Measurements from ENCODE around the gene TK2.
"Not testable (repeated sequence)": the region's sequence is repeated elsewhere in the genome, so short reads cannot be mapped to it uniquely, and the experiment has no call there.

TK2 gene

DNA sequence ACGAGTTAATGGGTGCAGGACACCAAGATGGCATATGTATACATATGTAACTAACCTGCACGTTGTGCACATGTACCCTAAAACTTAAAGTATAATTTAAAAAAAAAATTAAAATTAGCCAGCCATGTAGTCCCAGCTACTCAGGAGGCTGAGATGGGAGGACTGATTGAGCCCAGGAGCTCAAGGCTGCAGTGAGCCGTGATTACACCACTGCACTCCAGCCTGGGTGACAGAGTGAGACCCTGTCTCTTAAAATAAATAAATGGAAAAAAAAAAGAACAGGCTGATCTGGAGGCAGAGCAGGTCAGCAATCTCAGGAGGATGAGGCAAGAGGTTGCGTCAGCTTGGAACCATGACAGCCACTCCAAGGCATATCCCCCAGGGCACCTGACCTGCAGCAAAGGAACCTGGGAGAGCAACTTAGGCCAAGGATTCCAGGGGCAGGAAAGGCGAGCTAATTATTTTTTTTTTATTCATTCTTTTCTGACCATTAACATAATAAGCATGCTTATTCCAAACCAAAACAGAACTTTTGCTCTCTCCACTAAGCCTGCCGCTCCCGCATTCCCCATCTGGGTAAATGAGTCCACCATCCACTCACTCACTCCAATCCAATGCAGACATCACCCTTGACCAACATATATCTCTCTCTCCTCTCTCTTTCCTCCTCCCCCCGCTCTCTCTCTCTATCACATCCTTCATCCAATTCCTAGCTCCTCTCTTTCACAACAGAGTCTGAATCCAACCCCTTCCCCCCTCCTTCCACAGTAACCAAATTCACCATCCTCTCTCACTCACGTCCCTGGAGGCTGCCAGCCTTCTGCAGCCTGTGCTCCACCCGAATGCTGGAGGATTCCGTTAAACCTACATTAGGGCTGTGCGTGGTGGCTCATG lies 47.7 kb downstream of the TK2 start:
- DNase-seq: no peak

DNA sequence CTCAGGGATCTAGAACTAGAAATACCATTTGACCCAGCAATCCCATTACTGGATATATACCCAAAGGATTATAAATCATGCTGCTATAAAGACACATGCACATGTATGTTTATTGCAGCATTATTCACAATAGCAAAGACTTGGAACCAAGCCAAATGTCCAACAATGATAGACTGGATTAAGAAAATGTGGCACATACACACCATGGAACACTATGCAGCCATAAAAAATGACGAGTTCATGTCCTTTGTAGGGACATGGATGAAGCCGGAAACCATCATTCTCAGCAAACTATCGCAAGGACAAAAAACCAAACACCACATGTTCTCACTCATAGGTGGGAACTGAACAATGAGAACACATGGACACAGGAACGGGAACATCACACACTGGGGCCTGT lies 48.4 kb downstream of the TK2 start:
- not testable (repeated sequence) for DNase-seq

DNA sequence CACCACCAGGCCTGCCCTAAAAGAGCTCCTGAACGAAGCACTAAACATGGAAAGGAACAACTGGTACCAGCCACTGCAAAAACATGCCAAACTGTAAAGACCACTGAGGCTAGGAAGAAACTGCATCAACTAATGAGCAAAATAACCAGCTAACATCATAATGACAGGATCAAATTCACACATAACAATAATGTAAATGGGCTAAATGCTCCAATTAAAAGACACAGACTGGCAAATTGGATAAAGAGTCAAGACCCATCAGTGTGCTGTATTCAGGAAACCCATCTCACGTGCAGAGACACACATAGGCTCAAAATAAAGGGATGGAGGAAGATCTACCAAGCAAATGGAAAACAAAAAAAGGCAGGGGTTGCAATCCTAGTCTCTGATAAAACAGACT lies 52.0 kb downstream of the TK2 start:
- DNase-seq: not testable (repeated sequence)

DNA sequence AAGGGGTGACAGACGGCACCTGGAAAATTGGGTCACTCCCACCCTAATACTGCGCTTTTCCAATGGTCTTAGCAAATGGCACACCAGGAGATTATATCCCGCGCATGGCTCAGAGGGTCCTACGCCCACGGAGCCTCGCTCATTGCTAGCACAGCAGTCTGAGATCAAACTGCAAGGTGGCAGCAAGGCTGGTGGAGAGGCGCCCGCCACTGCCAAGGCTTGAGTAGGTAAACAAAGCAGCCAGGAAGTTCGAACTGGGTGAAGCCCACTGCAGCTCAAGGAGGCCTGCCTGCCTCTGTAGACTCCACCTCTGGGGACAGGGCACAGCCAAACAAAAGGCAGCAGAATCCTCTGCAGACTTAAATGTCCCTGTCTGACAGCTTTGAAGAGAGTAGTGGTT lies 53.7 kb downstream of the TK2 start:
- not testable (repeated sequence) for DNase-seq

DNA sequence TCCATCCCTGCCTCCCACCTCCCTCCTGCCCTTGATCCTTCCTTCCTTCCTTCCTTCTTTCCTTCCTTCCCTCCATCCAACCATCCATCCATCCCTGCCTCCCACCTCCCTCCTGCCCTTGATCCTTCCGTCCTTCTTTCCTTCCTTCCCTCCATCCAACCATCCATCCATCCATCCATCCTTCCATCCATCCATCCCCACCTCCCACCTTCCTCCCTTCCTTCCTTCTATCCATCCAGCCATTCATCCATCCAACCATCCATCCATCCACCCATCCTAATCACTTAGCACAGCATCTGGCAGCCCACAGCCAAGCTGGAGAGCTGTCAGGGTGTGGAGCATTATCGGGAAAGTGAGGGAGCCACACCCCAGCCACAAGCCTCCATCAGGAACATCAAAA lies 54.5 kb downstream of the TK2 start:
- no peak for DNase-seq

DNA sequence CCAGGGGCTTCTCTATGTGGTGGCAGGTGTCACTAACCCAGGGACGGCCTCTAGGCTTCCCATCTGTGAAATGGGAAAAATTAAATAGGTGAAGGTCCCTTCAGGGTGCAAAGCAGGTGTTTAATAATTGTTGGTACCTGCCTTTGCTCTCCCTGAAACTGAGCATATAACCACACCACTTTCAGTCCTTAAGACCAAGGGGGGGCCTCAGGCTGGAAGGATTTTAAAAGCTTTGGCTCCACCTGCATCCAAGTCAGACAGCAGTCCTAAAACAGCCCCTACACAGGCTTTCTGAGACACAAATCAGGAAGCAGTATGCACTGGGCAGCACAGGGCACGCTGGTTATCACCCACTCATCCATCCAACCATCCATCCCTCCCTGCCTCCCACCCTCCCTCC lies 55.0 kb downstream of the TK2 start:
- DNase-seq: no peak

DNA sequence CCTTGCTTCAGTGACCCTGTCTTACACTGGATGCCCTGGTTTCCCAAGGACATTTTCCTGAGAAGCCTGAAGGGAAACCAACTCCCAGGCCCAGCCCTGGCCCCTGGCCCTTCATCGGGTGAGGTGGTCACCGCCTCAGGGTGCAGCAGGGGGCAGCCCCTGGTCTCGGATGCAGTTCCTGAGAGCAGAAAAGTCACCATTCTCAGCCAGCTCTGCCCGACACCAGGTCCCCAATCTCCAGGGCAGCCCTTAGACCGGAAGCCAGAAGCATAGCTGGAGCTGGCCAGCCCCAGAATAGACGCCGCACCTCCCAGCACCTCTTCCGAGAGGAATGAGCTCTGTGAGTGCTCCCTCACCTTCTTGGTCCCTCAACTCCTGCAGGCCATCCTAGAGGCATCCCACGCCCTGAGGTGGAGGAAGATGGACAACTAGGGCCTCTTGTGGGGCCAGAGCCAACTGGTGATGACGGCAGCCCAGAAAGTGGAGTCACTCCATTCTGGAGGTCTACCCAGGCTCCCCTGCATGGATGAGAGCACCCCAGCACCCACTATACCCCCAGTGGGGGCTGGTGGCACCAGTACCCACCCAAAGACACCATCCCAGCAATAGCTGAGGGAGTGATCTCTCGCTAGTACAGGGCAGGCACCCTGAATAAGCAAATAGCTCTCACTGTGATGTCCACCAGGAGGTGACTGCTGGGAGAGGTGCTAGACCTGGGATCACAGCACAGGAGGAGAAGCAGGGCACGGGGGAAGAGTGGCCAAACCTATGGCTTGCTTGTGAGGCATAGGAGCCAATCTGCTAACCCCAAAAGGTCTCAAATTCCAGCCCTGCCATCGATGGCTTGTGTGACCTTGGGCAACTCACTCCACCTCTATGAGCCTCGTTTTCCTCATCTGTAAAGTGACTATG lies 56.2 kb downstream of the TK2 start:
- no peak for DNase-seq

DNA sequence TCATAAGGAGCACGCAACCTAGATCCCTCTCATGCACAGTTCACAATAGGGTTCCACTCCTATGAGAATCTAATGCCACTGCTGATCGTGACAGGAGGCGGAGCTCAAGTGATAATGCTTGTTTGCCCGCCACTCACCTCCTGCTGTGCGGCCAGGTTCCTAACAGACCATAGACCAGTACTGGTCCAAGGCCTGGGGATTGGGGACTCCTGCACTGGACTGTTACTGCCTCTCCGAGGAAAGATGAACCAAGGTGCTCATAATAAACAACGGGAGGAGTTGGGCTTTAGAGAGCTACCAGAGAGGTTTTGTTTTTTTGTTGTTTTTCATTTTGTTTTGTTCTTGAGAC lies 58.2 kb downstream of the TK2 start:
- DNase-seq: no peak

DNA sequence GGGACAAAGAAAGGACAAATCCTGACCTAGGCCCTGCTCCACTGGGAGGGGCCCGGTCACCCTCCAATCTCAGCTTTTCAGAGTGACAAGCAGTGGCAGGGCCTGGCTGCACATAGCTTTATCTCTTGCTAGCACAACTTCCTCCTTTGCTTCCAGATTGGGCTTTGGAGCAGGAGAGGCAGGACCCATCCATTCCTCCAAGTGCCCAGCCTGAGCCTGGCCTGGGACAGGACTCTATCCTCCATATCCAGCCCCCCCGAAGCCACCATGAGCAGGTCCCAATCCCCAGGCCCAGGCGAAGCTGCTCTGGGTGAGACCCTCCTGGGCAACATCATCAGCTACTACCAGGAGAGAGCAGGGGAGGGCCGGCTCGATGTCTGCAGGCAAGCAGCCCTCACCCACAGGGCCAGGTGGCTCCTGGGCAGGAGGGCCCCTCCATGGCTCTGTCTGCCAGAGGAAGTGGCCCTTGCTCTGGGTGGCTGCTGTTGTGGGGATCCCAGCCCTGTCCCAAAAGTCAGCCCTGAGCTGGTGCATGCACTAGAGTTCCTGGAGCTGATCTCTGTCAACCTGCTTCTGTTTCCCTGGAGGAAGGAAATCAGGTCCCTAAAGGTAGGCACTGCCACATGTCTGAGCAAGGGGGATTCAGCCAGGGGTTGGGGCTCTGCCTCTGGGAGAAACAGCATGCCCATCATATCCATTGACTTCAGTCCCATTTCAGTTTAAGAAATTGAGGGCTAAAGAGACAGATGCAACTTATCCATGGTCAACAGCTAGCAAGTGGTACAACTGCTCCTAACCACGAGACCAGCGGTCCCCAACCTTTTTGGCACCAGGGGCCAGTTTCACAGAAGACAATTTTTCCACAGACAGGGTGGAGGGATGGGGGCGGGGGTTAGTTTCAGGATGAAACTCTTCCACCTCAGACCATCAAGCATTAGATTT lies 58.9 kb downstream of the TK2 start:
- DNase-seq: no peak

DNA sequence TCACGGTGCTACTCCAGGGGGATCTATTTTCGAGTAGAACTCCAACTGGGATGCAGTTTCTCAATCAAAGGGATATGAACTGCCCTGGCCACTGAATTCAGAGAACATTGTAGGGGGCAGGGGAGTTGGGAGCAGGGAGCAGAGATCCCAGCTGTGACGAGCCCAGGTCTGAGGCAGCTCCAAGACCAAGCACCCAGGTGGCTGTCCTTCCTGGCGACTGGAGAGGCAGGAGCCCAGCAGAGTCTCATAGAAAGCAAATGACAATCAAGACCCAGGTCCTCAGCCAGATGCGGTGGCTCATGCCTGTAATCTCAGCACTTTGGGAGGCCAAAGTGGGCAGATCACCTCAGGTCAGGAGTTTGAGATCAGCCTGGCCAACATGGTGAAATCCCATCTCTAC lies 60.1 kb downstream of the TK2 start:
- DNase-seq: no peak

DNA sequence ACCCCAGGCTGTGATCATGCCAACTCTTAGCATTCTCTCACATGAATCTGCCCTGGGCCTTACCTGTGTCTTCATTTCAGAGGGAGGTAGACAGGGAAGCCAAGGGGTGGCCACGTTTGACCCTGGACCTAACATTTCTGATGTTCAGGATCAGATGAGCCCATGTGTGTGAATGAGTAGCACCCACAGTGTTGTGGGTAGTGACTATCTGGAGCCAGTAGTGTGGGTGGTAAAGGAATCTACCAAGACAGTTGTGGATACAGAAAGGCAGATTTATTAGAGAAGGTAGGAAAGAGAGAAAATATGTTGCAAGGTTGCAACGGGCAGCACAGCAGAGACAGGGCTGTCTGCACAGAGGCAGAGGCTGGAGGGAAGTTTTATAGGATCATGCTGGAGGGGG lies 60.5 kb downstream of the TK2 start:
- DNase-seq: no peak

DNA sequence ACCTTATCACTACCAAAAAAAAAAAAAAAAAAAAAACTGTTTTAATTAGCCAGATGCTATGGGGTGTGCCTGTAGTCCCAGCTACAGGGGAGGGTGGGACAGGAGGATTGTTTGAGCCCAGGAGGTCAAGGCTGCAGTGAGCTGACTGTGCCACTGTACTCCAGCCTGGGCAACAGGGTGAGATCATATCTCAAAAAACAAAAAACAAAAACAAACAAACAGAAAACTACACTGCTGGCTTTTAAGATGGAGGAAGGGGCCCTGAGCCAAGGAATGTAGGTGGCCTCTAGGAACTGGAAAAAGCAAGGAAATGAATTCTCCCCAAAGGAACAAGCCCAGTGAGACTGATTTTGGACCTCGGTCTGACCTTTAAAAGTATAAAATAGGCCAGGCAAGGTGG lies 61.4 kb downstream of the TK2 start:
- no peak for DNase-seq

DNA sequence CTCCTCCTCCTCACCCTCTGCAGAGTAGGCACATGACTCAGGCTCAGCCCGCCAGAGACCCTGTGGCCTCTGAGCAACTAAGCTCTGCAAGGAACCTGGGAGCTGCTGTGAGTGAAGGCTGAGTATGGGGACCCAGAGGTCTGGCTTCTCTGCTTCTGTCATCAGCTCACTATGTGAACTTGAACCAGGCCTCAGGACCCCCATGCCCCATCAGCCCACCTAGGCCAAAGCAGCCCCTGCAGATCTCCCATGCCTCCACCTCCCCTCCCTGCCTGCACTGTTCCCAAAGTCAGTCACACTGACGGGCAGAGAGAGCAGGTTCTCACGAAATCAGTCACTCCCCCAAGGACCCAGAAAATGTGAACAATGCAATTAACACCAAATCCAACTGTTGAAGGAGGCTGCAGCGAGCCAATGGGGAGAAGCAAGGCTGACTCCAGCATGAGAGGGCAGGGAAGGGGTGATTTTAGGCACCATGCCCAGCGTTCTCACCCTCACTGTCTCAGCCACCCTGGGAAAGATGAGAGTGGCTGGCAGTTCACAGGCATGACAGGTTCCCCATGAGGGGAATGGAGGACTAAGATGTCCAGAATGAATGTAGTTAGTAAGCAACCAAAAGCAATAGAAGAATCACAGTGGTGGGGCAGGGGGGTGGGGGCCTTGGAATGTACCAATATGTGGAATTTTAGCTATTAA lies 62.2 kb downstream of the TK2 start:
- DNase-seq: peak; percentile 17 to 32 (median 17)

DNA sequence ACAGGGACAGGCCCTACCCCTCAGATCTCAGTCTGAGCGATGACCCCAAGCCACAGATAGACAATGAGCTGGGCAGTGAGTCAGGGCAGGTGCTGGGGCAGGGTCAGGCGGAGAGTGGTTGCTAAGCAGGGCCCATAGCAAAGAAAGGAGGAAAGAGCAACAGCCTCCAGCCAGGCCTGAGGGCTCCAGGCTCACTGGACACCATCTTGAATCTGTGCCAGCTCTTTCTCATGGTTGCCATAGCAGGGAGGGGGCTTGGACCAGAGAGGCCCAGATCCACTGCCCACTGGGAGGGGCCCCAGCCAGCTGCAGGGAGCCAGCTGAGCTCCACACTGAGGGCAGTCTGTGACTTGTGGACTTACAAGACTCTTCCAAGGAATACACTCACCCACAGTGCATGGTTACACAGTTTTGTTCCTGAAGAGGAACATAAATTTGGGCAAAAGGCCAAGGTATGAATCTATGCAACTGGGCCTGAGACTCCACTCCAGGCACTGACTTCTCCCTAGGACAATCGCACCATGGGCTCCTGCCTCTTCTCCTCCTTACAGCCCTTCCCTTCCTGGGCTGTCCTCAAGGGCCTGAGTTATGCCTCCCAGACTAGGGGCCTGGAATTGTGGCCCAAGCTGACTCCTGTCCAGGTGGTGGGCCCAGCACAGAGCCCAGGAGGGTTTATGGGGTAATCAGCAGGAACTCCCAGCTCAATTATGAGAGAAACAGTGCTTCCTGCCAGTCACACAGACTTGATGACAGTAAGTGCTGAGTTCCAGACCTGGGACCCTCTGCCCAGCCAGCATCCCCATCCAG lies 62.9 kb downstream of the TK2 start:
- peak; percentile 72 to 87 (median 81) for DNase-seq

DNA sequence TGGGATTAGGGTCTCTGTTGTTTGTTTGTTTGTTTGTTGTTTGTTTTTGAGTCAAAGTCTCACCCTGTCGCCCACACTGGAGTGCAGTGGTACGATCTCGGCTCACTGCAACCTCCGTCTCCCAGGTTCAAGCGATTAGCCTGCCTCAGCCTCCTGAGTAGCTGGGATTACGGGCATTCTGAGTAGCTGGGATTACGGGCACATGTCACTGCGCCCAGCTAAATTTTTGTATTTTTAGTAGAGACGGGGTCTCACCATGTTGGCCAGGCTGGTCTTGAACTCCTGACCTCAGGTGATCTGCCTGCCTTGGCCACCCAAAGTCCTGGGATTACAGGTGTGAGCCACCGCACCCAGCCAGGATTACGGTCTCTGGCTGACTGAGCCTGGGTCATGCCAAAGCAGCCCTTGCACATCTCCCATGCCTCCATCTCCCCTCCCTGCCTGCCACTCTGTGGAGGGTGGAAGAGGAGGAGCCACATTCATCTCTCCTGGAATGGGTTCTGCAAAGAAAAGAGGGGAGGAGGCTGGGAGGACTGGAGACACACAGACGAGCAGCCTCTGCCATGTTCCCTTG lies 63.6 kb downstream of the TK2 start:
- DNase-seq: no peak

DNA sequence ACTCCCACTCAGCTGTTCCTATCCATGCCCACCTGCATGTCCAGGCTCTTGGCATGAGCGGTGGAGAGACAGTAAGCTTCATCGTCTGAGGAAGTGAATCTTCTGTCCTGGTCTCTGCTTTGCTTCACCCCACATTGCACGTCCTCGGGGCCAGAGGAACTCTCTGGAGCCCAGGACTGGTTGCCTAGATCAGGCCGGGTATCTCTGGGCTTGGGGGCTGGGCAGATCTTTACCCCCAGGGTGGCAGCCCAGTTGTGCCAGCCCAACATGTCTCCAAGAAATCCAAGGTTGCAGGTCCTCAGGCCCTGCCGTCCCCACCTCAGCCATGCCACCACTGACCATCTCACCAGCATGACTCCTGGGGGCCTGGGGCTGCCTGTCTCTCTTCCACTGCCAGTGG lies 64.5 kb downstream of the TK2 start:
- no peak for DNase-seq

DNA sequence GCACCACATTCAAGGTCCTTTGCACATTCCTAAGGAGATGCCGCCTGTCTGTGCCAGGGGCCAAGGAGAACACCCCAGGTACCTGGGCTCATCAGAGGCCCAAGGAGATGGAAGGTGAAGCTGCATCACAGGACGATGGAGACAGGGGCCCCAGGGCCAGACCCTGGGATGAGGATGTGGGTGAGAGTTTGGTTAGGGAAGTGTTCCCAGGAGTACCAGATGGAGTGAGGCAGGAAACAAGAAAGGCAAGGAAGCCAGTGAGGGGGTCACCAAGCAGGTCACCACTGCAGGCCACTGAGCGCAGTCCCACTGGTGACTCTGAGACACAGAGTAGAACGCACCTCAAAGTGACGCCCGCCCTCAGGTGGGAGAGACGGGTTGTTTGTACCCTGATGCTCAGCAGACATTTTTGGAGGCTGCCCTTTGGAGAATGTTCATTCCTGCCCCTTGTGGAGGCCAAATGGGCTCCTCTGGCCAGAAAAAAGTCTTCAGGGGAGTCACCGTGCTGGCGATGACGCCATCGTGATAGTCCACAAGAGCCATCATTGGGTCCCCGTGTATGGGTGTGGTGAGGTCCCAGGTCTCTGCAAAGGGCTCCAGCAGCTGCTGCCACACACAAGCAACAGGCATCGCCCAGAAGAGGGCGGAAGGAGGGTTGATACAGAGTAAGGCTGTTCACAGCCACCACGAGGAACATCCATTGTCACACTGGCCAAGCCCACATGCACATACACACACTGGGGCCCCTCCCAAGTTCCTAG lies 65.3 kb downstream of the TK2 start:
- no peak for DNase-seq

DNA sequence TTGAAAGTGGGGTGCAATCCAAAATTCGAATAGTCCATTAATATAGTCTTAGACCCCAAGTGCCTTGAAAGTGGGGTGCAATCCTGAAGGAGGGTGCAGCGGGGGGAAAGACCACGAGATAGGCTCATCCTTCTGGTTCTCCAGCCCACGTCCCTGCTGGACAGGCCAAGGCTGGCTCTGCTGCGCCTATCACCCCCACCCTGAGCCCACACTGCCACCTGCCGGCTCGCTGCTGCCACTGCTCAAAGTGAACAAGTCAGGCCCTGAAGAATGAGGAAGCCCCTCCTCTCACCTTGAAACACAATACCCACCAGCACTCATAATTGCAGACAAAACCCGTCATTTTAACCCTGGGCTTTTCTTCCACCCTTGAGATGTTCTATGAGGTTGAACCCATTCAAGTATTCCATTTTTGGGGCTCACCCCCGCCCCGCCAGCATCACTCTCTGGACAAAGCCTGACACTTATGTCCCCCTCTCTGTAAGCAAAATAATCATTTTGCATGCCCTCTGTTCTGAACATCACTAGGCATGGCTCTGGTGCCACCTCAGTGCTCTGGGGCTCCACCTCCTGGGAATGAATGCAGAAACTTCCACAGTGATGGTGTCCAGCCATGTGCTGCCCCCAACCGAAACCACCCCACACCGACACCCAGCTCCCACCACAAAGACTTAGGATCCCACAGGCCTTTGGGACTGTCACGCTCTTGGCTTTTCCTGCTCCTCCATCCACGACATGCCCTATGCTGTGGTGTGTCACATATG lies 66.1 kb downstream of the TK2 start:
- peak; percentile 81 to 88 (median 88) for DNase-seq

DNA sequence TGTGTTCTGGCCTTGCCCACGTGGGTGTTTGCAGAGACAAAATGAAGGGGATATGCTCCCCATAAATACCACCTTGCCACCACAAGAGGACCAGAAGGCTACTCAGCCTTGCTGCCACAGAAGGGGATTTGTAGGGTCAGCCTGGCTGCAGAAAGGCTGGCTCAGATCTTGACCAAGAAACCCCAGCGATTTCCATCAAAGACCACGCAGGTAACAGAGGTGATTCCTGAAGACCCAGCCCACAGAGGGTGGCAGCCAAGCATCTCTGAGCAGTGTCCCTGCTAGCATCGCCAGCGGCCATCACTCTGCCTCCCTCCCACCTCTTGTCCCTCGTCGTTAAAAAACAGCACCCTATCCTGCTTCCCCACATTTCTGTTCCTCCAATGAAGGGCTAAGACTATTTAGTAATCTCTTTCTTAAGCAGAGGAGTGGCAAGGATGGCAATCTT lies 68.0 kb downstream of the TK2 start:
- no peak for DNase-seq
